Left forelimb (tissue), 1 donor: ENCODE data around the gene PLEKHA8.
"Not testable (repeated sequence)": the region's sequence is repeated elsewhere in the genome, so short reads cannot be mapped to it uniquely, and the experiment has no call there.

Experiments
- DNase-seq: peaks from one replicate; pipeline ENCODE4 v3.0.0-alpha.2; 2018; ENCODE audit warnings: low spot score

PLEKHA8 gene

GRCh38 chr7:30065746-30066145 lies 37.5 kb downstream of the PLEKHA8 start:
- no peak for DNase-seq

GRCh38 chr7:30066687-30067086 lies 38.5 kb downstream of the PLEKHA8 start:
- no peak for DNase-seq

- no peak for DNase-seq
Measured at GRCh38 chr7:30068117-30068516, 39.9 kb downstream of the PLEKHA8 start.

DNA sequence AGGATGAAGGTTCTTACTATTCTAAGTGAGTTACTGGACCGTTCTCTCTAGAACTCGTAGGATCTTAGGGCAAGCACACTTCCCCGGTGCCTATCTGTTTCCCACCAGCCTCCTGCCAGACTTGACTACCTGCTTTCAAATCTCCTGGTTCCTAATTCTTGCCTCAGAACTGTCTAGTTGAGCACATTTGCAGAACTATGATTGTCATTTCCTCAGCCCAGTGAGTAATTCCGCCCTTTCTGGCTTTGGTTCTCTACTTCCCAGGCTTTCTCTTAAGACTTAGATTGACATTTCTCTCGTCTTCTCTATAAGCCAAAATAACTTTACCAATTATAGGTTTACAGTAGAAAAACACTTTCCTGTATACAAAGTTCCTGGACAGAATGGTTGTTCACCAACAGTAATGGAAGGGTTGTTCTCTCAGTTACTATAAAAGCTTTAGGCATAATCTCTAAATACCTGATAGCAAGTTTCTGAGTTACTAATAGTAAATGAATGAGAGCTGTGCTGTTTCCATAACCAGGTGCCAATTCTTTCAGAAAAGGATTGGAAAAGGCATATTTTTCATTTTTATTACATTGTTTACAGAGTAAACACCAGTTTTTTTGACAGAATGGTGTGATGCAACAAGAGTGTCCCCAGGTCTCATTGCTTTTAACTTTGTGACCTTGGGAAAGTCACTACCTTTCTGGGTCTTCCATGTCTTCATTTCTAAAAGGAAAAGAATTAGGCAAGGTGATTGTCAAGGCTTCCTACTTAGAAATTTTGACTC lies 41.1 kb downstream of the PLEKHA8 start:
- DNase-seq, result no peak

- DNase-seq, result no peak
Measured at GRCh38 chr7:30070052-30070451, 41.8 kb downstream of the PLEKHA8 start.

DNA sequence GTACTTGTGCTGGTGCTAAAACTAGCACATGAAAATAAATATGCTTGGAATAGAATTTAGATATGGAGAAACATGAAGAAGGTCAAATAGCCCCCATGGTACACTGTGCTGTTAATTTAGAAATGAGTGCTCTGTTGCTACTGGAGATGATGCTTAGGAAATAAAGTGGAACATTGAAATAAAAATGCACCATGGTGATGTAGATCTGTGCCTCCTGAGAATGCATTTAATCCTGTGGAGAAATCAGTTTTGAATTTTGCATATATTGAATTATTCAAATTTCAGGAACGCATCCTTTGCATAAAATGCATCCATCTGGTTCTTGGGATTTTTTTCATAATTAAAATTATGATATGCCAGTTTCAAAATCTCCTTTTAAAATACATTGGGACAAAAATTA lies 44.5 kb downstream of the PLEKHA8 start:
- DNase-seq, result no peak

DNA sequence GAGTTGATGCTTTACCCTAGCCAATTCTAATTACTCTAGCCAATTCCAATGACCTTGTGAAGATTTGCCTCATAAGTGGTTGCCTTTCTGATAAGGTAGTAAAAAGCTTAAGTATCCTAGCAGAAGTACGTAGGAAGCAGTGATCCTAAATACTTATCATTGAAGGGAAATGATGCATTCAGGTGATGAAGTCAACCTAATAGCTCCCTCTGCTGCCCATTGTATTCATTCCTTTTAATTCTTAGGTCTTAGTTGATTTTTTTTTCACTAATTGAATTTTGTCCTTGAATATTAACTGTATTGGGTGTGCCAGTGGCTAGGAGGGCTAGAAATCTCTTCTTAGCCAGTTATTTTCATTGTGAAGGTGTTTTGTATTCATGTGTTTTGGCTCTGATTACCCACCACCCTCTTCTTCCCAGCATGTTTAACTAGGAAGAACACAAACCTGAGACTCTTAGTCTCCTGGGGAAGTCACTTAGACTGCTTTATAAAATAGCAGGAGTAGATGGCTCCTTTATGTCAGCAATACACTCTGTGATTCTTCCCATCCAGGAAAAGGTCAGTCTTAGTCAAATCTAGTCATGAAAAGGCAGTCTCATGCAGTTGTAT lies 46.3 kb downstream of the PLEKHA8 start:
- no peak for DNase-seq

DNA sequence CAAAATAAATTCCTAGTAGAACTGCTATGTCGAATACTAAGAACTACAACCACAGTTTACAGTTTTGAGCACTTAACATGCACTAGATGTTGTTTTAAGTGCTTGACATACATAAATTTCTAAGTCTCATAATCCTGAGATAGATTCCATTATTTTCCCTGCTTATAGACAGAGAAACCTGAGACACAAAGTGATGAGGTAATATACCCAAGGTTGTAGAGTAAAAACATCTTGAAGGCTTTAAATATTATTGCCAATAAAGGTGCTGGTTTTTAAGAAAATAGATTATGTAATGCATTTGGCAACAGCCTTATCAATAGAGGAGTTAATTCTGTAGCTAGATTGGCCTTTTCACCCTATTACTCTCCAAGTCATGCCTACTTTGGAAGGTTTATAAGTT lies 48.2 kb downstream of the PLEKHA8 start:
- no peak for DNase-seq

DNA sequence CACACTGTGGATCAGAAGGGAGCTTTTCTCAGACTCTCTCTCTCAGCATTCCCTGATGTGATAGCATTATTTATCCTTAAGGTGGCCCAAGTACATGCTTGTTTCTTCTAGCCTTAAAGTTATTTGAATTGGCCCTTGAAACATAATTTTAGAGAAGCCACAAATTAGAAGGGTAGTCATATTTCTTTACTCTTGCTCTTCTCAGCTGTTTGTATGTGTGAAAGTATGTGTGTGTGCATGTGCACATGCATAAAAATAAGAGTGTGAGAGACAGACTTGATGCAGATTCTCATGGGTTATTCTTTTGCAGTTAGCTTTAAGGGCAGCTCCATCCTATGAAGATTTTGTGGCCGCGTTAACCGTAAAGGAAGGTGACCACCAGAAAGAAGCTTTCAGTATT lies 50.1 kb downstream of the PLEKHA8 start:
- no peak for DNase-seq

DNA sequence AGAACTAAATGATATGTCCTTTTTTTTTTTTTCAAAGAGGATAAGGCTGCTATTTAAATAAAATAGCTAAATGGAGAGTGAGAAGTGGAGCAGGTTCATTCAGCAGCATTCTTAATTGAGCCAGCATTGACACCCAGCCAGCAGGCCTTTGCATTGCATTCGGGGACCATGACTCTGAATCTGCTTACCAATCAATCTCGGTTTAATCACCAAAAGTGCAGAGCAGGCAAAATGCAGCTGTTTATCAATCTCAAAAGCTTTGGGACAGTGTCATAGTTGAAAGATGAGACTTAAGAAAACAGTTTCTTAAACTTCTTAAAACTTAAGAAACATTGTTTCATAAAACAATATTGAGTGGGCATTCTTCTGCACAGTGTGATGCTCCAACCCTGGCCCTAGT lies 51.7 kb downstream of the PLEKHA8 start:
- DNase-seq, result no peak

DNA sequence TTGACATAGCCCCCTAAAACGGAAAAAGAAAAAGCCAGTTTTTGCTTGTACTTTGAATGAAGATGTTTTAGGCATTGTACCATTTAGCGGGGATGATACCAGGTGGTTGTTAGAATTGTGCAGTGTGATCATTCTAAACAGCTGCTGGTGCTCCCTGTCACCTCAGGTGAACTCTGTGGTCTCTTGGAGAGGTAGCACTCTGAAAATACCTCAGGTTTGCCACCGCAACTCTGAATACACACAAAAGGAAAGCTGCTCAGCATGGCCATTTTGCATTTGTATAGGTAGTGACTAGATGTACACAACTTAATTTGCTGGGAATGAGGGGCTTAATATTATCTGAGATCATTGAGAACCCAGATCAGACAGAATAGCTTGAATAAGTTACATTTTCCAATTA lies 52.6 kb downstream of the PLEKHA8 start:
- no peak for DNase-seq

- no peak for DNase-seq
Measured at GRCh38 chr7:30082686-30083085, 54.5 kb downstream of the PLEKHA8 start.

GRCh38 chr7:30083334-30083733 lies 55.1 kb downstream of the PLEKHA8 start:
- DNase-seq, result no peak

GRCh38 chr7:30084212-30084611 lies 56.0 kb downstream of the PLEKHA8 start:
- DNase-seq, result no peak

DNA sequence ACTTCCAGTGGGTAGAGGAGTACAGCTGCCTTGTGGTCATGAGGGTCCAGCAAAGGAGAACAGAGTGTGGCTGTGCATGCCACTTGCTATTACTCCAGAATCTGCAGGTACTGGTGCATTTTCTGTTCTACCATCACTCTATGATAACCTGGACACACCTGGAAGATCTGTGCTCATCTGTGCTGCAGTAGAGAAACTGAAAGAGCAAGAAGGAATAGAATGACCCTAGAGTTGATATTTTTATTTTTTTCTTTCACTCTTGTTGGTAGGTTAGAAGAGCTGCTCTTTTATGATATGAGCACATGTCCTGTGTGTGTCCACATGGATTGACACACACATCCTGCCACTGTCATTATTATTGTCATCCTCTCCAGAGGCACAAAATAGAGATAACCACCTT lies 58.3 kb downstream of the PLEKHA8 start:
- DNase-seq, result no peak

DNA sequence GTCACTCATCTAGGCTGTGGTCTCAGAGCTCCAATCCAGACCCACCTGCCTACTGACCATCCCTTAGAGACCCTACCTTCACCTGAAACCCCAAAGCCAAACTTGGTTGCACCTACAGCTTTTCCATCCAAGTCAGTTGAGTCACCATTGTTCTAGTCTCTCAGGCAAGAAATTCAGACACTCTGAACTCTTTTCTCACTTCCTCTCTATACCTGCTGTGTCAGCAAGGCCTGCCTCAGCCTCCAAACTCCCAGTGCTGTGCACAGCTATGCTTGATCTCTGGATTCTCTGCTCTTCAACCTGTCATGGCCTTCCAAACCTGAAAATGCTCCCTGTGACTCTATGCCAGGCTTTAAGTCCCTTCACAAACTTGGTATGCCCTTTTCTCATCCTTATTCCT lies 59.2 kb downstream of the PLEKHA8 start:
- DNase-seq, result no peak

- DNase-seq, result no peak
Measured at GRCh38 chr7:30088362-30088761, 60.1 kb downstream of the PLEKHA8 start.

GRCh38 chr7:30090111-30090510 lies 61.9 kb downstream of the PLEKHA8 start:
- DNase-seq, result no peak

DNA sequence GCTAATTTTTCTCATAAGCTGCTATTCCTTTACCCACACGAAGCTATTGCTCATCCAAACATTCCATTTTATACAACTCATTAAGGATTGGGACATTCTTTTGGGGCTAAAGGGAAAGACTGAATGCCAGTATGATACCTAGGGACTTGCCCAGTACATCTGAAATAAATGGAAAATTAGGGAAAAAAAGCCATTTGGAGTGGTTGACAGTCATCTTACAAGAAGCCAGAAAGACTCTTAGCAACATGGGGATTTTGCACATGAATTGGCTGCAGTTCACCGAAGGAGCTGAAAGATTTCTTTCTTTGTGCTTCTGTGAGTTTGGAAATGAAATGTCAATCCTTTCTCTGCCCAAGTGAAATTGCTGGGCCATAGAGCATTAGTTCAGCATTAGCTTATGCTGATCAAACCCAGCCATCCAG lies 63.3 kb downstream of the PLEKHA8 start:
- no peak for DNase-seq

DNA sequence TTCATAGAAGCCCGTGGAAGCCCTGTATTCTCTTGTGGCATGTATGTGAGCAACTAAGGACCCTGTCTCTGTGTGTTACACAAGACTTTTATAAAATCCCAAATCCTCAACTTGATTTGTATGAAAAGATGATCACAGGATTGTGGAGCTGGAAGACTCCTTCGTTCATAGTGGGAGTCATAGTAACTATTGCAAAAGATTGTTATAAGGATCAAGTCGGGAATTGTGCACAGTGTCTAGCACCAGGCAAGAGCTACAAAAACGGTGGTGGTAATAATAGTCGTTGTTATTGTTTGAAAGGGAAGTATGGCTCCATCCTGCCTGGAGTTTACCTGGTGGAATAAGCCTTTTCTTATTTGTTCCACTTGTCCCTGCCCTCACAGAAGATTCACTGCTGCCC lies 63.8 kb downstream of the PLEKHA8 start:
- no peak for DNase-seq

DNA sequence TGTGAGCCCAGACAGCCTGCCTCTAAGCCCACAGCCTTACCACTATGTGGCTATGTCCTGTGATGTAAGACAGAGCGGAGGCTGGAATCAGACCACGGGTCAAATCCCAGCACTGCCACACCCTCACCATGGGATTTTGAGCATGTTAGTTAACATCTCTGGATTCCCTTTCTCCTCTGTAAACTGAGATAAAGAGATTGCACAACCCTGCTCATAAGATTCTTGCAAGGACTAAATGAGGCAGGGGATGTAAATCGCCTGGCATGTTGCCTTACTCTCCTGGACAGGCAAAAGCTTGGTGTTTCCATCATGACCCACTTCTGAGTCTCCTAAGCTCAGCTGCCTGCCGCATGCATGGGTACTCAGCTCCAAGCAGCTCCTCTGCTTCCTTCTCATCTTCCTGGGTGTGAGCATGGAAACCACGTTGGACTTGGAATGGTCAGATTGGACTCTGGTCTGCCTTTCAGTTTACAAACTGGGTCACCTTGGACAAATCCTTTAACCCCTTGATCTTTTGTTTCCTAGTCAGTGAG lies 65.3 kb downstream of the PLEKHA8 start:
- no peak for DNase-seq

GRCh38 chr7:30098599-30098998 lies 70.4 kb downstream of the PLEKHA8 start:
- not testable (repeated sequence) for DNase-seq

GRCh38 chr7:30102281-30102680 lies 74.1 kb downstream of the PLEKHA8 start:
- no peak for DNase-seq

- DNase-seq, result no peak
Measured at GRCh38 chr7:30104157-30104556, 75.9 kb downstream of the PLEKHA8 start.
